DND-41 (cell line): ENCODE measurements around the gene AGAP1.
A peak's percentile ranks its signal among the peaks of the same experiment; 100 is the strongest.

Experiments used
- ATAC-seq: fragments of 200-7000 bp; cut with Tn5 transposase; 3 replicates; pipeline ENCODE4 v1.9.1; 2021; ENCODE audit warnings: low read depth; ENCODE audit not compliant: insufficient read depth
- DNase-seq: peaks from one replicate; pipeline ENCODE4 v3.0.0-alpha.2; 2020
- H2AFZ ChIP-seq: 2 replicates; pipeline ENCODE4 v1.6.0; 2012; ENCODE audit warnings: low read depth, low read length
- H3K27ac ChIP-seq: 2 replicates; pipeline ENCODE4 v1.5.1; 2012; ENCODE audit warnings: low read length, inconsistent platforms
- H3K27me3 ChIP-seq: fragments of 200-600 bp; sonication (generic); 2 replicates; pipeline ENCODE4 v1.6.0; 2012; ENCODE audit warnings: low read length, mild to moderate bottlenecking, inconsistent platforms; ENCODE audit not compliant: insufficient read depth, poor library complexity
- H3K36me3 ChIP-seq: 2 replicates; pipeline ENCODE4 v1.5.1; 2012; ENCODE audit warnings: low read length, inconsistent platforms; ENCODE audit not compliant: insufficient read depth
- H3K4me1 ChIP-seq: 2 replicates; pipeline ENCODE4 v1.5.1; 2012; ENCODE audit warnings: mild to moderate bottlenecking, low read length; ENCODE audit not compliant: insufficient read depth
- H3K4me2 ChIP-seq: 2 replicates; pipeline ENCODE4 v1.6.0; 2012; ENCODE audit warnings: mild to moderate bottlenecking, moderate library complexity, low read length, inconsistent platforms; ENCODE audit not compliant: insufficient read depth
- H3K4me3 ChIP-seq, 2 experiments: fragments of 200-600 bp in 1 of 2; shearing (Covaris generic) in 1 of 2; 2 replicates each; pipeline ENCODE4 v1.5.1; 2012 to 2016; ENCODE audit warnings: inconsistent platforms in 2 of 2, low read length in 2 of 2, mild to moderate bottlenecking in 2 of 2, low read depth in 1 of 2, moderate library complexity in 1 of 2
- H3K79me2 ChIP-seq: 2 replicates; pipeline ENCODE4 v1.6.0; 2012; ENCODE audit warnings: low read length, inconsistent platforms; ENCODE audit not compliant: insufficient read depth
- H3K9ac ChIP-seq: 2 replicates; pipeline ENCODE4 v1.6.0; 2012; ENCODE audit warnings: low read depth, mild to moderate bottlenecking, inconsistent platforms, low read length, moderate library complexity
- H3K9me3 ChIP-seq: 2 replicates; pipeline ENCODE4 v1.5.1; 2012; ENCODE audit warnings: low read length, moderate library complexity, mild to moderate bottlenecking, inconsistent platforms; ENCODE audit not compliant: insufficient read depth, severe bottlenecking
- H4K20me1 ChIP-seq: 2 replicates; pipeline ENCODE4 v1.6.0; 2012; ENCODE audit warnings: low read length; ENCODE audit not compliant: insufficient read depth
- EZH2 ChIP-seq: IDR thresholded peaks from 3 replicates; pipeline ENCODE4 v1.6.1; 2012; ENCODE audit warnings: borderline replicate concordance, low read depth, mild to moderate bottlenecking, moderate library complexity, low read length, inconsistent platforms; ENCODE audit not compliant: severe bottlenecking
- TF ChIP-seq, protein P1 (sequence below): IDR thresholded peaks from 2 replicates; pipeline ENCODE4 v1.5.1; 2012; ENCODE audit warnings: borderline replicate concordance, low read length, moderate library complexity, mild to moderate bottlenecking; ENCODE audit not compliant: poor library complexity, severe bottlenecking; ENCODE audit errors: extremely low read depth

The AGAP1 gene

DNA sequence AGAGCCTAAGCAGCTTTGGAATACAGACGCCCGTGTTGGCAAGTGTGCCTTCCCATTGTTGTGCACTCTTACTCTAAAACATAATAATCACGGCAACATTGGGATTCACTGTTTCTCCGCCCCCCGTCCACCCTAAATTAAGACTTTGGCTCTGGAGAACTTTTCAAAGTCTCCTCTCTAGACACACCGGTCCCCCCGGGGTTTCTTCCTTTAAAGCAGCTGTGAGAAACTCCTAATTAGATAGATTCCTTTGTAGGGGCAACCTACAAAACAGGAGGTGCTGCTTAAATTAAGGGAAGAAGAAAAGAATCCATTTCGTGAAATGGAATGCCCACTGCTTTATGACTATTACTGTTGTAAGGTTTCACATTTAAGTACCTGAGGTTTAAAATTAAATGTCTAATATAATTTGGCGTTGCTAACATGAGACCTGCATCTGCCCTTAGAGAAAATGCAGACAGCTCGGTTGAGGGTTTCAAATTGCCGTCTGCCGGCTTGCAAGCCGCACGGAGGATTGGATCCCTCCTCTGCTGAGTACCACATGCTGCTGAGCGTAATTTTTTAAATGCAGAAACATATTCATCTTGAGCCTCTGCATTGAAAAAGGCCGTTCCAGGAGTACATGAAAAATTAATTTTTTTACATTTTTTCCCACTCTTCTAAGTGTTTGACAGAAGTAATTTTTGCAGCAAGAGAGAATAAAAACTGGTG, 441.1 kb downstream of the AGAP1 start:
- no peaks in the 10 kb centered on the region for H4K20me1 ChIP-seq
- H3K27me3 ChIP-seq: no peaks in the 10 kb centered on the region
- 0 out of 2 replicates have a peak, but pooled peaks cover 3% of the 10 kb centered on the region for H3K36me3 ChIP-seq
- H3K4me2 ChIP-seq: no peak overlapping the region
- no peak overlapping the region for H3K27ac ChIP-seq
- TF ChIP-seq EZH2: no peak
- TF ChIP-seq, protein P1, sequence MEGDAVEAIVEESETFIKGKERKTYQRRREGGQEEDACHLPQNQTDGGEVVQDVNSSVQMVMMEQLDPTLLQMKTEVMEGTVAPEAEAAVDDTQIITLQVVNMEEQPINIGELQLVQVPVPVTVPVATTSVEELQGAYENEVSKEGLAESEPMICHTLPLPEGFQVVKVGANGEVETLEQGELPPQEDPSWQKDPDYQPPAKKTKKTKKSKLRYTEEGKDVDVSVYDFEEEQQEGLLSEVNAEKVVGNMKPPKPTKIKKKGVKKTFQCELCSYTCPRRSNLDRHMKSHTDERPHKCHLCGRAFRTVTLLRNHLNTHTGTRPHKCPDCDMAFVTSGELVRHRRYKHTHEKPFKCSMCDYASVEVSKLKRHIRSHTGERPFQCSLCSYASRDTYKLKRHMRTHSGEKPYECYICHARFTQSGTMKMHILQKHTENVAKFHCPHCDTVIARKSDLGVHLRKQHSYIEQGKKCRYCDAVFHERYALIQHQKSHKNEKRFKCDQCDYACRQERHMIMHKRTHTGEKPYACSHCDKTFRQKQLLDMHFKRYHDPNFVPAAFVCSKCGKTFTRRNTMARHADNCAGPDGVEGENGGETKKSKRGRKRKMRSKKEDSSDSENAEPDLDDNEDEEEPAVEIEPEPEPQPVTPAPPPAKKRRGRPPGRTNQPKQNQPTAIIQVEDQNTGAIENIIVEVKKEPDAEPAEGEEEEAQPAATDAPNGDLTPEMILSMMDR: no peak
- peaks cover 2% of the 10 kb centered on the region for H3K9me3 ChIP-seq
- ATAC-seq (no peak), DNase-seq (no peak)
- H3K4me3 ChIP-seq: no peak overlapping the region
- H3K4me1 ChIP-seq: no peaks in the 10 kb centered on the region
- H3K9ac ChIP-seq: no peak overlapping the region
- no peak overlapping the region for H2AFZ ChIP-seq
- no peaks in the 10 kb centered on the region for H3K79me2 ChIP-seq

DNA sequence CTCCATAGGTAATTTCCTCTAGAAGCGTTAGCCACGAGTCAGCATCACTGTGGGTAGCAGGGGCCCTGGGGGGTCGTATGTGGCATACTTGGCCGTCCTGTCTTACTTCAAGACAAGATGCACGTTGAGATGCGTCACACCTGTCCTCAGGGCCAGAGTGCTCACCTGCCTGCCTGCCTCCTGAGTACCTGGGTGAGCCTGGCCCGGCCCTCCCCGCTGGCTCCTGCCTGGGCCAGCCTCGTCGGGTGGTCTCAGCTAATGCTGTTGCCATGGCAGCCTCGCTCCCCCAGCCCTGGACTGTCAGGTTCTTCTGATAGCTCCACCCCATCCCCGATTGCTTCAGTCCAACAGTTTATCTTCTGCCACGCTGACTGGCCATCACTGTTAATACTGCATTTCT, 441.9 kb downstream of the AGAP1 start:
- no peaks in the 10 kb centered on the region for H4K20me1 ChIP-seq
- DNase-seq: no peak
- H3K4me3 ChIP-seq: no peak overlapping the region
- H3K4me1 ChIP-seq: no peaks in the 10 kb centered on the region
- H3K4me2 ChIP-seq: no peak overlapping the region
- peaks cover 2% of the 10 kb centered on the region for H3K9me3 ChIP-seq
- no peaks in the 10 kb centered on the region for H3K27me3 ChIP-seq
- H3K27ac ChIP-seq: no peak overlapping the region
- H2AFZ ChIP-seq: no peak overlapping the region
- 0 out of 2 replicates have a peak, but pooled peaks cover 3% of the 10 kb centered on the region for H3K36me3 ChIP-seq
- no peak for ATAC-seq
- no peak overlapping the region for H3K9ac ChIP-seq
- no peak for TF ChIP-seq EZH2
- TF ChIP-seq, protein P1: no peak
- H3K79me2 ChIP-seq: no peaks in the 10 kb centered on the region

DNA sequence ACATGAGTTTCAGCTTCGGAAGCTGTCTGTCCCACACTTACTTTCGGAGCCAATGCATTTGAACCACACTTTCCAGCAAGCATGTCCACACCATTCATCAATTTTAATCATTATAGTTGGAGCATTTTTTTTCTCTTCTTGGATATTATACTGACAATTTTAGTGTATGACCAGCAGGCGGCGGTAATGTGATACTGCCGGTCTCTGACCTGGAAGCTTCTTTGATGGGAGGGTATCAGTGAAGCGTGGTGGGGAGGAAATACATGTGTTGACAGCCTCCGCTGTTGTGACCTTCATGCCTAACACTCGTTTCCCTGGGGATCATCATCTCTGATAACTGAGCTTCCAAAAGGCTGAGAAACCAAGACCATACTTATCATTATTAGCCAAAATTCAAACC, 442.6 kb downstream of the AGAP1 start:
- H2AFZ ChIP-seq: no peak overlapping the region
- TF ChIP-seq EZH2: no peak
- TF ChIP-seq, protein P1: peak; percentile 44
- no peak overlapping the region for H3K9ac ChIP-seq
- H3K9me3 ChIP-seq: peaks cover 2% of the 10 kb centered on the region
- no peaks in the 10 kb centered on the region for H3K4me1 ChIP-seq
- no peaks in the 10 kb centered on the region for H3K27me3 ChIP-seq
- no peak overlapping the region for H3K4me2 ChIP-seq
- no peak overlapping the region for H3K27ac ChIP-seq
- no peak overlapping the region for H3K4me3 ChIP-seq
- H4K20me1 ChIP-seq: no peaks in the 10 kb centered on the region
- H3K79me2 ChIP-seq: no peaks in the 10 kb centered on the region
- DNase-seq: peak; percentile 14
- no peak for ATAC-seq
- H3K36me3 ChIP-seq: 0 out of 2 replicates have a peak, but pooled peaks cover 3% of the 10 kb centered on the region
